Suprapubic skin (tissue), 4 donors: ENCODE data around the gene NAV3. TPM values are rescaled to one million over a fixed set of nuclear protein-coding genes. Genes with fewer than 3 reads are reported as not detected.

Source experiments
- DNase-seq, 2 donors: peaks; one replicate each; pipeline ENCODE4 v3.0.0-alpha.2; 2019; ENCODE audit warnings: low spot score in 2 of 2
- H3K27ac ChIP-seq: fragments of 200-600 bp; sonication (generic); one replicate; pipeline ENCODE4 v1.5.1; 2019
- H3K27me3 ChIP-seq: fragments of 200-600 bp; sonication (generic); one replicate; pipeline ENCODE4 v1.5.1; 2019
- H3K36me3 ChIP-seq: fragments of 200-600 bp; sonication (generic); one replicate; pipeline ENCODE4 v1.5.1; 2019
- H3K4me1 ChIP-seq: fragments of 200-600 bp; sonication (generic); one replicate; pipeline ENCODE4 v1.5.1; 2019
- H3K4me3 ChIP-seq: fragments of 200-600 bp; sonication (generic); one replicate; pipeline ENCODE4 v1.5.1; 2019; ENCODE audit warnings: mild to moderate bottlenecking
- H3K9me3 ChIP-seq: fragments of 200-600 bp; sonication (generic); one replicate; pipeline ENCODE4 v1.5.1; 2019
- CTCF ChIP-seq, 2 donors: fragments of 200-600 bp in 1 of 2; fragments of 450-650 bp in 1 of 2; sonication (generic) in 1 of 2; IDR thresholded peaks; one replicate each; pipeline ENCODE4 v1.5.1; 2016 to 2019; ENCODE audit warnings: antibody characterized with exemption in 2 of 2, mild to moderate bottlenecking in 1 of 2, moderate library complexity in 1 of 2
- EP300 ChIP-seq: sonication (generic); formaldehyde crosslinking; IDR thresholded peaks from one replicate; pipeline ENCODE4 v1.6.1; 2017; ENCODE audit warnings: antibody characterized with exemption
- POLR2A ChIP-seq, 2 donors: fragments of 450-650 bp; IDR thresholded peaks; one replicate each; pipeline ENCODE4 v1.6.1; 2017; ENCODE audit warnings: antibody characterized with exemption in 2 of 2, mild to moderate bottlenecking in 2 of 2, moderate library complexity in 2 of 2
- POLR2AphosphoS5 ChIP-seq, 3 donors: sonication (generic); formaldehyde crosslinking; IDR thresholded peaks; one replicate each; pipeline ENCODE4 v1.6.1; 2017; ENCODE audit warnings: antibody characterized with exemption in 3 of 3
- WGBS: methylation state at CpG from one replicate; pipeline ENCODE4 v1.1.5; 2018; 5-methylcytosine and 5-hydroxymethylcytosine counted together
- total RNA-seq, 4 donors: library from RNA; depleted of rRNA; stranded (reverse); fragments of >200 nt; gene quantifications; one replicate each; pipeline ENCODE4 v1.1.0, GENCODE V29; 2016

The NAV3 gene
- total RNA-seq, 4 donors from 2014 or later = 11.7 to 20.9 (median 15.7) TPM

- no peaks in the 10 kb centered on the region for H3K36me3 ChIP-seq
- no peak overlapping the region for H3K4me3 ChIP-seq
- TF ChIP-seq POLR2A (IDR thresholded peaks at IDR 0.05) (no peak), EP300 (no peak), CTCF (IDR thresholded peaks at IDR 0.05) (no peak), POLR2AphosphoS5 (IDR thresholded peaks at IDR 0.05) (no peak)
- no peaks in the 10 kb centered on the region for H3K27me3 ChIP-seq
- H3K27ac ChIP-seq = no peak overlapping the region
- DNase-seq = no peak
- no peaks in the 10 kb centered on the region for H3K4me1 ChIP-seq
- no peaks in the 10 kb centered on the region for H3K9me3 ChIP-seq
Measured at GRCh38 chr12:78185109-78185508, 354.4 kb downstream of the NAV3 start.

DNA sequence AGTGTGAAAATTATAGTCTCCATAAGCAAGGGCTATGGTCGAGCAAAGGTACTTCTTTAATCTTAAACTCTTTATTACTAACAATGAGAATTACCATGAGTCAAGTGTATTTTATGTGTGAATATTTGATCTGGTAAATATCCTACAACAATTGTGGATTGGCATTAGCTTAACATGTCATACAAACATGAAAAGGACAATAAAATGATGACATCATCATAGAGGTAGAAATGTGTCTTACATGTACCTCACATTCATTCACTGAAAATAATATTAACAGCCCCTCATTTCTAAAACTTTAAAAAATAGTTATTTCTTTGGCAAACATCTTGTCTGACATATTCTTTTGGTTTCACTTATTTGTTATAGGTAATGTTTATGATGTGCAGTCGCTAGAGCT, 355.0 kb downstream of the NAV3 start:
- Histone ChIP-seq H3K27ac (no peak overlapping the region), H3K36me3 (no peaks in the 10 kb centered on the region), H3K9me3 (no peaks in the 10 kb centered on the region), H3K4me1 (no peaks in the 10 kb centered on the region), H3K4me3 (no peak overlapping the region), H3K27me3 (no peaks in the 10 kb centered on the region)
- WGBS = 91% methylated on average over 2 of the region's 2 CpGs
- no peak for DNase-seq
- no peak for TF ChIP-seq POLR2A (IDR thresholded peaks at IDR 0.05)
- no peak for TF ChIP-seq EP300
- no peak for TF ChIP-seq CTCF (IDR thresholded peaks at IDR 0.05)
- no peak for TF ChIP-seq POLR2AphosphoS5 (IDR thresholded peaks at IDR 0.05)

DNA sequence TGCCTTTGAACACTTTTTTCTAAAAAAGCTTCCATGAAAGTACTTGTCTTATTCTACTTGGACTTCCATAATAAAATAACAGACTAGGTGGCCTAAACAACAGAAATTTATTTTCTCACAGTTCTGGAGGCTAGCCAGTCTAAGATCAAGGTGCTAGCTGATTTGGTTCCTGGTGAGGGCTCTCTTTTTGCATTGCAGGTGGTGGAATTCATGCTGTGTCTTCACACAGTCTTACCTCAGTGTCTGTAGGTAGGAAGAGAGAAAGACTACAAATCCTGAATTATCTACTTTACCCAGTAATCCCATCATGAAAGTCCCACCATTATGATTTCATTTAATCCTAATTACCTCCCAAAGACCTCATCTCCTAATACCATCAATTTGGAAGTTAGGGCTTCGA, 356.0 kb downstream of the NAV3 start:
- no peak for DNase-seq
- no peak for TF ChIP-seq CTCF (IDR thresholded peaks at IDR 0.05)
- no peak for TF ChIP-seq POLR2A (IDR thresholded peaks at IDR 0.05)
- no peak for TF ChIP-seq POLR2AphosphoS5 (IDR thresholded peaks at IDR 0.05)
- TF ChIP-seq EP300 = no peak
- 93% methylated on average over 1 of the region's 1 CpG for WGBS
- Histone ChIP-seq H3K4me1 (no peaks in the 10 kb centered on the region), H3K27me3 (no peaks in the 10 kb centered on the region), H3K27ac (no peak overlapping the region), H3K36me3 (no peaks in the 10 kb centered on the region), H3K9me3 (no peaks in the 10 kb centered on the region), H3K4me3 (no peak overlapping the region)

GRCh38 chr12:78187741-78188140, 357.0 kb downstream of the NAV3 start:
- WGBS = 48% methylated on average over 2 of the region's 2 CpGs
- no peak for DNase-seq
- Histone ChIP-seq H3K4me3 (no peak overlapping the region), H3K36me3 (no peaks in the 10 kb centered on the region), H3K27ac (no peak overlapping the region), H3K27me3 (no peaks in the 10 kb centered on the region), H3K4me1 (no peaks in the 10 kb centered on the region), H3K9me3 (no peaks in the 10 kb centered on the region)
- TF ChIP-seq POLR2A (IDR thresholded peaks at IDR 0.05) (no peak), CTCF (IDR thresholded peaks at IDR 0.05) (no peak), EP300 (no peak), POLR2AphosphoS5 (IDR thresholded peaks at IDR 0.05) (no peak)

- WGBS = 81% methylated on average over 2 of the region's 2 CpGs
- Histone ChIP-seq H3K4me3 (no peak overlapping the region), H3K4me1 (no peaks in the 10 kb centered on the region), H3K27me3 (no peaks in the 10 kb centered on the region), H3K9me3 (no peaks in the 10 kb centered on the region), H3K27ac (no peak overlapping the region), H3K36me3 (no peaks in the 10 kb centered on the region)
- no peak for DNase-seq
- TF ChIP-seq CTCF (IDR thresholded peaks at IDR 0.05) (no peak), EP300 (no peak), POLR2AphosphoS5 (IDR thresholded peaks at IDR 0.05) (no peak), POLR2A (IDR thresholded peaks at IDR 0.05) (no peak)
Measured at GRCh38 chr12:78189656-78190055, 359.0 kb downstream of the NAV3 start.
